ENCODE data around the gene C19orf81. TPM values are rescaled to one million over a fixed set of nuclear protein-coding genes. Genes with fewer than 3 reads are reported as not detected.
A peak's percentile ranks its signal among the peaks of the same experiment; 100 is the strongest.

C19orf81 gene
- total and polyA plus RNA-seq, 10 donors = not detected

DNA sequence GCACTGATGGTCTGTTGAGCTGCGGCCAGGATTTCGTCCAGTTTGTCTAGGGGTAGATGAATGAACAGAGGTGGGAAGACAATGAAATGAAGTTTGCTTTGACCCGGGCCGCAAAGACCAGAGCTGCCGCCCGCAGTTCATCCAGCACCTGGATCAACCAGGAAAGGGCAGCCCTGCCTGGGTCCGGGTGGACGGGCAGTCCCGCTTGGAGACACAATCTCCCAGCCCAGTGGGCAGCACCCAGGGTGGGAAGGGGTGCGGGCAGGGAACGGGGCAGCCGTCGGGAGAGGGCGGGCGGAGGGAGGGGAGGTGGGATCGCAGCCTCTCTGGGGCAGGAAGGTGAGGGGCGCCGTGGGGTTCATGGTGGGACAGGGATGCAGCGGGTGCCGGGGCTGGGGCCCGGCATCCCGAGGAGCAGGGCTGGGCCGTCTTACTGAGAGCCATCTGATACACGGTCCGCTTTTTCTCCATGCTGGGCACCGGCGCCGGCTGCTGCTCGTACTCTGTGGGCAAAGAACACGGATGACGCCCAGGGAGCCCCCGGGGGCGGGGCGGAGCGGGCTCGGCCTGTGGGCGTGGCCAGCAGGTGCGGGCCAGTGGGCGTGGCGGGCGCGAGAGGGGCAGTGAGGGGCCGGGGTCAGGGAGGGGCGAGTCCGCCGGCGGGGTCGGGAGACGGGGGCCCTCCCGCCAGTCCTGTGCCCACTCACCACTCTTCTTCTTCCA lies 37.2 kb downstream of the C19orf81 start:
- Histone ChIP-seq H3K4me1 (no peaks in the 10 kb centered on the region), H3K27ac (no peak overlapping the region), H3K9me3 (no peaks in the 10 kb centered on the region), H3K27me3 (replicated peaks in 1 of 7) (peaks cover 0 to 100% (median 30%) of the 10 kb centered on the region in 7 donors), H3K4me3 (no peak overlapping the region), H3K36me3 (no peaks in the 10 kb centered on the region)
- intact Hi-C loops (cut with DNase I; ENCODE audit: low total_unique reads) = no loop called here
- TF ChIP-seq, protein P1, sequence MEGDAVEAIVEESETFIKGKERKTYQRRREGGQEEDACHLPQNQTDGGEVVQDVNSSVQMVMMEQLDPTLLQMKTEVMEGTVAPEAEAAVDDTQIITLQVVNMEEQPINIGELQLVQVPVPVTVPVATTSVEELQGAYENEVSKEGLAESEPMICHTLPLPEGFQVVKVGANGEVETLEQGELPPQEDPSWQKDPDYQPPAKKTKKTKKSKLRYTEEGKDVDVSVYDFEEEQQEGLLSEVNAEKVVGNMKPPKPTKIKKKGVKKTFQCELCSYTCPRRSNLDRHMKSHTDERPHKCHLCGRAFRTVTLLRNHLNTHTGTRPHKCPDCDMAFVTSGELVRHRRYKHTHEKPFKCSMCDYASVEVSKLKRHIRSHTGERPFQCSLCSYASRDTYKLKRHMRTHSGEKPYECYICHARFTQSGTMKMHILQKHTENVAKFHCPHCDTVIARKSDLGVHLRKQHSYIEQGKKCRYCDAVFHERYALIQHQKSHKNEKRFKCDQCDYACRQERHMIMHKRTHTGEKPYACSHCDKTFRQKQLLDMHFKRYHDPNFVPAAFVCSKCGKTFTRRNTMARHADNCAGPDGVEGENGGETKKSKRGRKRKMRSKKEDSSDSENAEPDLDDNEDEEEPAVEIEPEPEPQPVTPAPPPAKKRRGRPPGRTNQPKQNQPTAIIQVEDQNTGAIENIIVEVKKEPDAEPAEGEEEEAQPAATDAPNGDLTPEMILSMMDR (IDR thresholded peaks at IDR 0.05 in 8 of 11, conservative IDR thresholded peaks at IDR 0.05 in 3 of 11) = no peak
- TF ChIP-seq POLR2A (IDR thresholded peaks at IDR 0.05) = no peak
- TF ChIP-seq POLR2AphosphoS5 (IDR thresholded peaks at IDR 0.05) = no peak
- 20 to 35% (median 25%) methylated on average over 29 to 50 of the region's 50 CpGs for WGBS, 5 donors
- DNase-seq = peak; percentile 52

DNA sequence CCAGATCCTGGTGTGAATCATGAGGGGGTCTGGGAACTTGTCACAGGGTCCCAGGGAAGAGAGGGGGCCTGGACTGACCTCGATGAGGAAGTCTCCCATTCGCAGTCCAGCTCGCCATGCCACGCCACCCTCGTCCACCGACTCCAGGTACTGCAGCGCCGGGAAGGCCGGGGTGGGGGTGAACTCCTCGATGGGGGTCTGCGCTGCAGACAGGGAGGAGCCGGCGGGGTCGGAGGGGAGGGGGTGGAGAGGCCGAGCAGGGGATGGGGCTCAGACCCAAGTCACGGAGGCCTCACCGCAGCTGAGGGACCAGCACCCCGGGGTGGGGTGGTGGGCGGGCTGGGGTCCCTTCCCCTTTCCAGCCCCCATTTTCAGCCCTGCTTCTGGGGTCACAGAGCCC lies 39.5 kb downstream of the C19orf81 start:
- no peak overlapping the region for H3K4me3 ChIP-seq
- H3K4me1 ChIP-seq = no peaks in the 10 kb centered on the region
- no peak overlapping the region for H3K27ac ChIP-seq
- H3K9me3 ChIP-seq = no peaks in the 10 kb centered on the region
- peaks cover 0 to 100% (median 36%) of the 10 kb centered on the region in 7 donors for H3K27me3 ChIP-seq (replicated peaks in 1 of 7)
- no peak for DNase-seq
- WGBS, 5 donors = 57 to 79% (median 68%) methylated on average over 6 to 19 of the region's 19 CpGs
- TF ChIP-seq, protein P1 (IDR thresholded peaks at IDR 0.05 in 8 of 11, conservative IDR thresholded peaks at IDR 0.05 in 3 of 11) = no peak
- no peak for TF ChIP-seq POLR2A (IDR thresholded peaks at IDR 0.05)
- TF ChIP-seq POLR2AphosphoS5 (IDR thresholded peaks at IDR 0.05) = no peak
- intact Hi-C loops (cut with DNase I; ENCODE audit: low total_unique reads) = no loop called here
- no peaks in the 10 kb centered on the region for H3K36me3 ChIP-seq

DNA sequence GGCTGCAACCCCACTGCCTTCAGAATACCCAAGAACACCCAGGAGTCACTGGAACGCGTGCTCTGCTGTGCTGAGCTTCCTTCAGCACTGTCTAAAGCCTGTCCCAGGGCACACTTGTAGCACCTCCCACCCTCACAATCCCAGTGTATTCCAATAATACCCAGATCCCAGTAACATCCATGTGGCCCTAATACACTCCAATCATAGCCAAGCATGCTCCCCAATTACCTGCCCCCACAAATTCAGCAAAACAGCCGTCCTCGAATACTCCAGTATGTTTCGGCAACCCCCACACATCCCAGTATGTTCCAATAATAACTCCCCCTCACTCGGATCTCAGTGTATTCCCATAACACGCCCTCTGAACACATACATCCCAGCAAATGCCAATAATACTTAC lies 41.2 kb downstream of the C19orf81 start:
- TF ChIP-seq, protein P1 (IDR thresholded peaks at IDR 0.05 in 8 of 11, conservative IDR thresholded peaks at IDR 0.05 in 3 of 11) = no peak
- TF ChIP-seq POLR2A (IDR thresholded peaks at IDR 0.05) (no peak), POLR2AphosphoS5 (IDR thresholded peaks at IDR 0.05) (no peak)
- DNase-seq = no peak
- Histone ChIP-seq H3K4me3 (no peak overlapping the region), H3K9me3 (no peaks in the 10 kb centered on the region), H3K27ac (no peak overlapping the region), H3K27me3 (replicated peaks in 1 of 7) (peaks cover 0 to 100% (median 45%) of the 10 kb centered on the region in 7 donors), H3K4me1 (peaks cover 0 to 2% (median 0%) of the 10 kb centered on the region in 6 donors), H3K36me3 (no peaks in the 10 kb centered on the region)
- intact Hi-C loops (cut with DNase I; ENCODE audit: low total_unique reads) = no loop called here
- 73 to 79% (median 75%) methylated on average over 7 of the region's 7 CpGs for WGBS, 5 donors

DNA sequence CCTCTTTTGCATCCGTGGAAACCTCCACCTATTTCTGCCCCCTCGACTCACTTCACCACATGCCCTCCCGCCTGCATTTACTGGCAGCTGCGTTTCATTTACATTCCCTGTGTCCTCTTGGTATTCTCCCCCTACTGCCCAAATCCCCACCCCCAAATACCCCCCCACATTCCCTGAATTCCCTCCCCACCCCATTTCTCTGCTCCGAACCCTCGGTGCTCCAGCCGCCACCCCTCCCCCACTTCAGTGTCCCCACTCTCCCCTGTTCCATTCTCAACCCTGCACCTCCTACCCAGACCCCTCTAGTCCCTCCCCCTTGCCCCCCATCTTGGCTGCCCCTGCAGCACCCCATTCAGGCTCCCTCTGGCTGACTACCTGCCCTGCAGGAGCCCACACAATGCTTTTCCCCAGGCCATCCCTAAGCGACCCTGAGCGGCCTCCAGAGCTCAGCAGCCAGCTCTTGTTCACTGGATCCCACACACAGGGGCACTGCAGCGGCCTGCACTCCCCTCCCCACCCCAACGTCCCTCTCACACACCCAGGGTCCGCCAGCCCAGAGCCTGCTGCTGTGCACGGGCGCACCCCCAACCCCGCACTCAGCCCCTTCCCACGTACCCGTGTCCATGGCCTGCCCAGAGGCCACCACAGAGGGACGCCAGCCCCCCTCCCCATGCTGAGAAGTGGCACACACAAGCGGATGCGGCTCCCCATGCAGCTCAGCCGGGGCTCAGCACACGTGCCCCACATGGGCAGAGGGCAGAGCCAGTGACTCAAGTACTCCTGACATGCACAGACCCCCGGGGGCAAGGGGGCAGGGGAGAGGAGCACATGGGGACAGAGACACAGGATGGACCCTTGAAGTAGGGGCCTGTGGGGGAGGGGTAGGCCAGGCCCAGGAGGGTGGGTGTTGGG lies 44.1 kb downstream of the C19orf81 start:
- H3K27me3 ChIP-seq (replicated peaks in 1 of 7) = peaks cover 0 to 100% (median 36%) of the 10 kb centered on the region in 7 donors
- no peak for DNase-seq
- peaks cover 0 to 5% (median 0%) of the 10 kb centered on the region in 6 donors for H3K4me1 ChIP-seq
- TF ChIP-seq POLR2A (IDR thresholded peaks at IDR 0.05) = no peak
- TF ChIP-seq POLR2AphosphoS5 (IDR thresholded peaks at IDR 0.05) = no peak
- TF ChIP-seq, protein P1 (IDR thresholded peaks at IDR 0.05 in 8 of 11, conservative IDR thresholded peaks at IDR 0.05 in 3 of 11) = no peak
- intact Hi-C loops (cut with DNase I; ENCODE audit: low total_unique reads) = no loop called here
- H3K27ac ChIP-seq = no peak overlapping the region
- no peaks in the 10 kb centered on the region for H3K9me3 ChIP-seq
- H3K36me3 ChIP-seq = no peaks in the 10 kb centered on the region
- H3K4me3 ChIP-seq = no peak overlapping the region
- 6 to 10% (median 9%) methylated on average over 19 to 23 of the region's 23 CpGs for WGBS, 5 donors

All from spleen (tissue), 11 donors.